HG03460 (cell line): ENCODE results near the gene ERCC4.
A peak's percentile ranks its signal among the peaks of the same experiment; 100 is the strongest.

Experiments
- ATAC-seq: cut with Tn5 transposase; IDR thresholded peaks from one replicate; pipeline ENCODE4 v1.9.1; 2021; ENCODE audit not compliant: unreplicated experiment

Gene ERCC4

GRCh38 chr16:13992322-13992721 lies 72.4 kb downstream of the ERCC4 start:
- ATAC-seq: no peak

DNA sequence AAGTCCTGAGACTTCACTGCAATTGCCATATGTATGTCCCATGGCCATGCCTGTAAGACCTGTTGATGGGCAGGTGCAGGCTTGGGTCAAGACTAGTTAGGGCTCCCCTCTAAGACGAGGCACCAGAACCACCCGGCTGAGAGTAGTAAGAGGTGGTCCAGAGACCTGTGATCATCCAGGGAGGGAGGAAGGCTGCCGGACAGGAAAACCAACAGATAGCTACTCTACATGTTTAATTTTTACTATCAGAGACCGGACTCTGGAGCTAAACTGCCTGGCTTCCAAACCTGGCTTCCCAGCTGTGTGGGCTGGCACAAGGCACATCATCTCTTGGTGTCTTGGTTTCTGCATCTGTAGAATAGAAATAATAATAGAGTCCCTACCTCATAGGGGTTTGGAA lies 73.0 kb downstream of the ERCC4 start:
- ATAC-seq: no peak

GRCh38 chr16:13994239-13995106 lies 74.5 kb downstream of the ERCC4 start:
- no peak for ATAC-seq

- ATAC-seq: no peak
Observed at GRCh38 chr16:13995194-13995593, 75.2 kb downstream of the ERCC4 start.

GRCh38 chr16:13996778-13997288 lies 76.9 kb downstream of the ERCC4 start:
- ATAC-seq: no peak

- no peak for ATAC-seq
Observed at GRCh38 chr16:13997526-13997925, 77.6 kb downstream of the ERCC4 start.

GRCh38 chr16:13997933-13998332 lies 78.0 kb downstream of the ERCC4 start:
- peak; percentile 95 for ATAC-seq

- no peak for ATAC-seq
Observed at GRCh38 chr16:13999071-13999894, 79.3 kb downstream of the ERCC4 start.

DNA sequence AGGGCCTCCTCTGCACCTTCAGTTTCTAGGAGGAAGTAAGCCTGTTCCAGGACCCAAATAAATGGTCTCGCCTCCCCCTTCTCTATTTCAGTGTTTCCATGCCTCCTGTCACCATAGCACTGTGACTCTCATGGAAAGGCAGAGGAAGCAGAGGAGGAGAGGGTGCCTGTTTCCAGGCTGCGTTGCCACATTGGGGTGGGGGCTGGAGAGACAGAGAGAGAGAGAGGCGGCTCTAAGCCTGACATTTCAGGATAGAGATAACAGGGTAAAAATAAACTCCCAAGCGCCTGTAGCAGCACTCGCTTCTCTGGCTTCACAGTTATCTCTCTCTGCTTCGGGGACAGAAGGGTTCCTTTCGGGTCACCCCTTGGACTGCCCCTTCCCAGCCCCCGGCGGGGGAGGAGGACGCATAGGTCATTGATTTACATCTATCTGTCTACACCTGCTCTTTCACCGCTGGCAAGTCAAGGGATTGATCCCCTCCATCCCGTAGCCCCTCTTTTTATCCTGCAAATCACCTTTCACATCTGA lies 80.0 kb downstream of the ERCC4 start:
- no peak for ATAC-seq

- ATAC-seq: no peak
Observed at GRCh38 chr16:14001521-14001920, 81.6 kb downstream of the ERCC4 start.
